HG03280 (cell line): ENCODE results near the gene FAM180A.

Experiments used
- ATAC-seq: cut with Tn5 transposase; IDR thresholded peaks from one replicate; pipeline ENCODE4 v1.9.1; 2021; ENCODE audit warnings: mild to moderate bottlenecking, moderate library complexity; ENCODE audit not compliant: unreplicated experiment

Gene FAM180A

GRCh38 chr7:135685306-135686084 is 63.1 kb downstream of the FAM180A start:
- ATAC-seq = no peak

- no peak for ATAC-seq
Observed at GRCh38 chr7:135684699-135685098, 63.9 kb downstream of the FAM180A start.

- no peak for ATAC-seq
Observed at GRCh38 chr7:135684136-135684535, 64.5 kb downstream of the FAM180A start.

GRCh38 chr7:135683609-135684008 is 65.0 kb downstream of the FAM180A start:
- no peak for ATAC-seq

DNA sequence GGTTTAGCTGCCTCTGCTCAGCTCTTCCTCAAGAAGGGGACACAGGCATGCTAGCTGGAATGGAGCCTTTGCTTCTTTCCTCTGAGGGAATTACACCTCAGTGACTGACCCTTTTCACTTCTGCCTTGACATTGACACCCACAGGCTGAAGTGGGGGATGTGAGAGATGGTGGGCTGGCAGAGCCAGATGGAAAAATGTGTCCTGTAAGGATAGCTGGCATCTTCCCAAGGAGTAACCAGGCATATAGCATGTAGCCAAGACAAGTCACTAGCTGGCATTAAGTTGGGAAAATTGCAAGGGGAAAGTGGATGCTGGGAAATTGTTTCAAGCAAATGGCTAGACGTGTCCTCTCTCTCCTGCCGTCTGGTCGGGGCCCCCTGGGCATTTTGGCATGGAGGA is 66.4 kb downstream of the FAM180A start:
- no peak for ATAC-seq

DNA sequence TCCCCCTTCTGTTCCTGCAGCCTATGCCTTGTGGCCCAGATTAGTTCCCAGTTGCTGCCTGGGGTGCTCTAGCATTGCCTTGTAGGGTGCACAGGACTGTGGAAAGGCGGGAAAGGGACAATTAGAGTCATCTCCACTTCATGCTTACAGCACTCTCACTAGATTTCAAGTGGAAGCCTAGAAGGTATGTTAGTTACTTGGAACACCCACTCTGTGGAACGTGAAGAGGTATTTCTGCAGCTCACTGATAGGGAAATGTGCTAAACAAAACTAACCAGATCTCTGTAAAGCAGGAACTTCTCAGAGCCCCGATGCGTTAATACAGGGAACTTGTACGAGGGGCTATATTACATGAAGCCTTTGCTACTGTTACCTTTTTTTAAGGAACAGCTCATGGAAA is 66.9 kb downstream of the FAM180A start:
- no peak for ATAC-seq
